GM12878 (cell line): ENCODE results near the gene KRT78. TPM values are rescaled to one million over a fixed set of nuclear protein-coding genes. Genes with fewer than 3 reads are reported as not detected.

Experiments used
- ASH2L ChIP-seq: fragments of 300-600, 200-600 bp; sonication (generic); IDR thresholded peaks from 2 replicates; pipeline ENCODE4 v1.6.1; 2017; ENCODE audit warnings: low read depth, mild to moderate bottlenecking, borderline replicate concordance
- GATAD2B ChIP-seq: fragments of 450-650 bp; conservative IDR thresholded peaks from 2 replicates; pipeline ENCODE4 v1.6.1; 2017; ENCODE audit warnings: low read depth, mild to moderate bottlenecking, moderate library complexity
- HDGF ChIP-seq: fragments of 450-650 bp; IDR thresholded peaks from 2 replicates; pipeline ENCODE4 v1.6.1; 2016; ENCODE audit warnings: antibody characterized with exemption
- MYC ChIP-seq: IDR thresholded peaks from 2 replicates; pipeline ENCODE4 v1.6.1; 2011; ENCODE audit warnings: mild to moderate bottlenecking, low read length, moderate library complexity, inconsistent platforms; ENCODE audit not compliant: insufficient read depth, insufficient replicate concordance, insufficient read length, severe bottlenecking
- TCF3 ChIP-seq: IDR thresholded peaks from 2 replicates; pipeline ENCODE4 v1.6.1; 2012; ENCODE audit warnings: low read depth, mild to moderate bottlenecking, low read length, borderline replicate concordance; ENCODE audit not compliant: insufficient read depth
- ZZZ3 ChIP-seq: IDR thresholded peaks from 2 replicates; pipeline ENCODE4 v1.6.1; 2011; ENCODE audit warnings: low read depth; ENCODE audit not compliant: control insufficient read depth, insufficient read length
- polyA plus RNA-seq, 11 experiments: library from polyadenylated mRNA; depleted of rRNA in 4 of 11; unstranded in 6 of 11; stranded (reverse) in 5 of 11; fragments of >200 nt; fragmentation: Nextera tagmentation in 4 of 11; fragmentation: Illumina TruSeq in 1 of 11; extraction: Ambion mirVana in 4 of 11; extraction: Trizol in 1 of 11; gene quantifications; 1 replicate in 1 of 11; 2 replicates in 10 of 11; pipeline versions ENCODE4 v1.2.1 to v1.2.3, GENCODE V29; 2011 to 2016; ENCODE audit warnings: inconsistent platforms in 2 of 11, missing spikeins in 2 of 11, low read depth in 1 of 11
- total RNA-seq, 4 experiments: library from RNA; depleted of rRNA in 3 of 4; stranded (reverse); fragments of >200 nt in 3 of 4; fragmentation: Illumina TruSeq in 1 of 4; extraction: Trizol in 1 of 4; gene quantifications; 2 replicates each; pipeline versions ENCODE4 v1.2.1 to v1.2.3, GENCODE V29; 2013 to 2021
- TF ChIP-seq, protein P1 (sequence below), 3 experiments: IDR thresholded peaks in 2 of 3; conservative IDR thresholded peaks in 1 of 3; 2 replicates each; pipeline ENCODE4 v1.5.1; 2011; ENCODE audit warnings: low read depth in 3 of 3, low read length in 3 of 3, mild to moderate bottlenecking in 3 of 3, control low read depth in 2 of 3, moderate library complexity in 2 of 3, inconsistent platforms in 1 of 3, mixed read lengths in 1 of 3; ENCODE audit not compliant: control insufficient read depth in 2 of 3, insufficient read depth in 1 of 3; ENCODE audit errors: extremely low read depth in 1 of 3
- TF ChIP-seq, protein P2 (sequence below): fragments of 450-650 bp; IDR thresholded peaks from 2 replicates; pipeline ENCODE4 v1.6.1; 2017; ENCODE audit warnings: mild to moderate bottlenecking, moderate library complexity
- TF ChIP-seq, protein P3 (sequence below): IDR thresholded peaks from 2 replicates; pipeline ENCODE4 v1.6.1; 2012; ENCODE audit warnings: low read depth, low read length, improper control_type of control experiment

KRT78 gene
- total and polyA plus RNA-seq, 10 of the 15 experiments (the other 5 are each of a cell fraction or from before 2014, with no cell fraction given) = 0.07 TPM; not detected in 9

DNA sequence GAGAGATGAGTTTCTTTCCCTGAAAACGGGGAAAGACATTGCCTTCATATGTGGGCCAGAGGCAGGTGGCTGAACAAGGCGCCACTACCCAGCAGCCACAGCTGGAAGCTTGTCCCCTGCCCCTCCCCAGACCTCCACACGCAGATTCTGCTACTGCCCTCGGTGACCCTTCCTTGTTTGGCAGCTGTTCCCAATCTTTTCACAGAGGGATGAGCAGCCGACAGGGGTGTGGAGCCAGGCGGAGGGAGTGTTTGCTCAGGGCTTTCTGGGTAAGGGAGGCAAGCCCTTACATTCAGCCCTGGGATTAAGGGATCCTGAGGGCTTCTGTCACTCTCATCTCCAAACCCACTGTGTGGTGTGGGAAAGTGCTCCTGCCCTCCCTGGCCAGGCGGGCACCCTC lies 30.4 kb downstream of the KRT78 start (continued):
- TF ChIP-seq, protein P1, sequence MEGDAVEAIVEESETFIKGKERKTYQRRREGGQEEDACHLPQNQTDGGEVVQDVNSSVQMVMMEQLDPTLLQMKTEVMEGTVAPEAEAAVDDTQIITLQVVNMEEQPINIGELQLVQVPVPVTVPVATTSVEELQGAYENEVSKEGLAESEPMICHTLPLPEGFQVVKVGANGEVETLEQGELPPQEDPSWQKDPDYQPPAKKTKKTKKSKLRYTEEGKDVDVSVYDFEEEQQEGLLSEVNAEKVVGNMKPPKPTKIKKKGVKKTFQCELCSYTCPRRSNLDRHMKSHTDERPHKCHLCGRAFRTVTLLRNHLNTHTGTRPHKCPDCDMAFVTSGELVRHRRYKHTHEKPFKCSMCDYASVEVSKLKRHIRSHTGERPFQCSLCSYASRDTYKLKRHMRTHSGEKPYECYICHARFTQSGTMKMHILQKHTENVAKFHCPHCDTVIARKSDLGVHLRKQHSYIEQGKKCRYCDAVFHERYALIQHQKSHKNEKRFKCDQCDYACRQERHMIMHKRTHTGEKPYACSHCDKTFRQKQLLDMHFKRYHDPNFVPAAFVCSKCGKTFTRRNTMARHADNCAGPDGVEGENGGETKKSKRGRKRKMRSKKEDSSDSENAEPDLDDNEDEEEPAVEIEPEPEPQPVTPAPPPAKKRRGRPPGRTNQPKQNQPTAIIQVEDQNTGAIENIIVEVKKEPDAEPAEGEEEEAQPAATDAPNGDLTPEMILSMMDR (IDR thresholded peaks at IDR 0.05 in 2 of 3, conservative IDR thresholded peaks at IDR 0.05 in 1 of 3; ENCODE audit: control insufficient read depth in 2 of 3, extremely low read depth in 1 of 3, insufficient read depth in 1 of 3, low read depth in 3 of 3, low read length in 3 of 3) = no peak
- TF ChIP-seq TCF3 = no peak
- no peak for TF ChIP-seq GATAD2B
- TF ChIP-seq, protein P2, sequence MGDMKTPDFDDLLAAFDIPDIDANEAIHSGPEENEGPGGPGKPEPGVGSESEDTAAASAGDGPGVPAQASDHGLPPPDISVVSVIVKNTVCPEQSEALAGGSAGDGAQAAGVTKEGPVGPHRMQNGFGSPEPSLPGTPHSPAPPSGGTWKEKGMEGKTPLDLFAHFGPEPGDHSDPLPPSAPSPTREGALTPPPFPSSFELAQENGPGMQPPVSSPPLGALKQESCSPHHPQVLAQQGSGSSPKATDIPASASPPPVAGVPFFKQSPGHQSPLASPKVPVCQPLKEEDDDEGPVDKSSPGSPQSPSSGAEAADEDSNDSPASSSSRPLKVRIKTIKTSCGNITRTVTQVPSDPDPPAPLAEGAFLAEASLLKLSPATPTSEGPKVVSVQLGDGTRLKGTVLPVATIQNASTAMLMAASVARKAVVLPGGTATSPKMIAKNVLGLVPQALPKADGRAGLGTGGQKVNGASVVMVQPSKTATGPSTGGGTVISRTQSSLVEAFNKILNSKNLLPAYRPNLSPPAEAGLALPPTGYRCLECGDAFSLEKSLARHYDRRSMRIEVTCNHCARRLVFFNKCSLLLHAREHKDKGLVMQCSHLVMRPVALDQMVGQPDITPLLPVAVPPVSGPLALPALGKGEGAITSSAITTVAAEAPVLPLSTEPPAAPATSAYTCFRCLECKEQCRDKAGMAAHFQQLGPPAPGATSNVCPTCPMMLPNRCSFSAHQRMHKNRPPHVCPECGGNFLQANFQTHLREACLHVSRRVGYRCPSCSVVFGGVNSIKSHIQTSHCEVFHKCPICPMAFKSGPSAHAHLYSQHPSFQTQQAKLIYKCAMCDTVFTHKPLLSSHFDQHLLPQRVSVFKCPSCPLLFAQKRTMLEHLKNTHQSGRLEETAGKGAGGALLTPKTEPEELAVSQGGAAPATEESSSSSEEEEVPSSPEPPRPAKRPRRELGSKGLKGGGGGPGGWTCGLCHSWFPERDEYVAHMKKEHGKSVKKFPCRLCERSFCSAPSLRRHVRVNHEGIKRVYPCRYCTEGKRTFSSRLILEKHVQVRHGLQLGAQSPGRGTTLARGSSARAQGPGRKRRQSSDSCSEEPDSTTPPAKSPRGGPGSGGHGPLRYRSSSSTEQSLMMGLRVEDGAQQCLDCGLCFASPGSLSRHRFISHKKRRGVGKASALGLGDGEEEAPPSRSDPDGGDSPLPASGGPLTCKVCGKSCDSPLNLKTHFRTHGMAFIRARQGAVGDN = no peak
- TF ChIP-seq HDGF = no peak
- TF ChIP-seq, protein P3, sequence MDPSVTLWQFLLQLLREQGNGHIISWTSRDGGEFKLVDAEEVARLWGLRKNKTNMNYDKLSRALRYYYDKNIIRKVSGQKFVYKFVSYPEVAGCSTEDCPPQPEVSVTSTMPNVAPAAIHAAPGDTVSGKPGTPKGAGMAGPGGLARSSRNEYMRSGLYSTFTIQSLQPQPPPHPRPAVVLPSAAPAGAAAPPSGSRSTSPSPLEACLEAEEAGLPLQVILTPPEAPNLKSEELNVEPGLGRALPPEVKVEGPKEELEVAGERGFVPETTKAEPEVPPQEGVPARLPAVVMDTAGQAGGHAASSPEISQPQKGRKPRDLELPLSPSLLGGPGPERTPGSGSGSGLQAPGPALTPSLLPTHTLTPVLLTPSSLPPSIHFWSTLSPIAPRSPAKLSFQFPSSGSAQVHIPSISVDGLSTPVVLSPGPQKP = no peak
- no peak for TF ChIP-seq MYC
- TF ChIP-seq ASH2L = no peak
- no peak for TF ChIP-seq ZZZ3
- TF ChIP-seq, all 136 proteins: peak for 0
